ENCODE data around the gene SLC26A9. TPM values are rescaled to one million over a fixed set of nuclear protein-coding genes. Genes with fewer than 3 reads are reported as not detected.

SLC26A9 gene
- total and polyA plus RNA-seq, 9 of the 15 experiments (the other 6 are each of a cell fraction or from before 2014, with no cell fraction given): 0.03 TPM; not detected in 8

DNA sequence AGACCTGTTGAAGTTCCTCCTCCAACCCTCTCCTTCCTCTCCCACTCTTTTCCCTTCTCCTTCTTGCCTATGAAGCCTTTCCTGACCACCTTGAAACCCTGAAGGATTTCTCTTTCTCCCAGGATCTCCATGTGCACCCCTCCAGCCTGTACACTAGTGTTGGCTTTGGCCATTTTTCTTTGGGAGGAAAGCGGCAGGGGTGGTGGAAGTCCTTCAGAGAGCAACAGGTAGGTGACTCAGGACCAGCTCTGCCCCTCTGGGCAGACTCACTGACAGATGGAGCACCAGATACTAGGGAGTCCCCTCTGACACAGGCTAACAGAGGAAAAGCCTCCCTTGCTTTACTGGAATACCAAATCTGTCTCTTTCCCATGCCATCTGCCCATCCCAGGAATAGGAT, 4.6 kb downstream of the SLC26A9 start:
- POLR2A ChIA-PET: interaction anchor here (0.6 to 0.7 kb wide), 2 partner anchors 23 to 1323 kb away, joined by 3 read pairs; no protein-coding TSS in a partner anchor
- TF ChIP-seq GATAD2B (IDR thresholded peaks at IDR 0.05; ENCODE audit: borderline replicate concordance) (no peak), SOX6 (IDR thresholded peaks at IDR 0.05) (no peak), MIER1 (IDR thresholded peaks at IDR 0.05; ENCODE audit: low read depth) (no peak), BMI1 (IDR thresholded peaks at IDR 0.05; ENCODE audit: low read length) (no peak), RBM17 (IDR thresholded peaks at IDR 0.05; ENCODE audit: borderline replicate concordance, low read depth, low read length) (no peak), ETS2 (tag; IDR thresholded peaks at IDR 0.05; ENCODE audit: borderline replicate concordance, poor library complexity, severe bottlenecking) (no peak), GATAD2A (IDR thresholded peaks at IDR 0.05) (no peak), PTBP1 (IDR thresholded peaks at IDR 0.05; ENCODE audit: low read depth, low read length) (no peak), MTA1 (IDR thresholded peaks at IDR 0.05; ENCODE audit: borderline replicate concordance) (no peak), SMAD3 (CRISPR knock-in tag; conservative IDR thresholded peaks at IDR 0.05) (no peak), ZFP30 (CRISPR knock-in tag; IDR thresholded peaks at IDR 0.05; ENCODE audit: borderline replicate concordance) (no peak)
- TF ChIP-seq, protein P1, sequence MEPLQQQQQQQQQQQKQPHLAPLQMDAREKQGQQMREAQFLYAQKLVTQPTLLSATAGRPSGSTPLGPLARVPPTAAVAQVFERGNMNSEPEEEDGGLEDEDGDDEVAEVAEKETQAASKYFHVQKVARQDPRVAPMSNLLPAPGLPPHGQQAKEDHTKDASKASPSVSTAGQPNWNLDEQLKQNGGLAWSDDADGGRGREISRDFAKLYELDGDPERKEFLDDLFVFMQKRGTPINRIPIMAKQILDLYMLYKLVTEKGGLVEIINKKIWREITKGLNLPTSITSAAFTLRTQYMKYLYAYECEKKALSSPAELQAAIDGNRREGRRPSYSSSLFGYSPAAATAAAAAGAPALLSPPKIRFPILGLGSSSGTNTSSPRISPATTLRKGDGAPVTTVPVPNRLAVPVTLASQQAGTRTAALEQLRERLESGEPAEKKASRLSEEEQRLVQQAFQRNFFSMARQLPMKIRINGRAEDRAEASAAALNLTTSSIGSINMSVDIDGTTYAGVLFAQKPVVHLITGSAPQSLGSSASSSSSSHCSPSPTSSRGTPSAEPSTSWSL (CRISPR knock-in tag; IDR thresholded peaks at IDR 0.05; ENCODE audit: borderline replicate concordance): no peak
- TF ChIP-seq, protein P2, sequence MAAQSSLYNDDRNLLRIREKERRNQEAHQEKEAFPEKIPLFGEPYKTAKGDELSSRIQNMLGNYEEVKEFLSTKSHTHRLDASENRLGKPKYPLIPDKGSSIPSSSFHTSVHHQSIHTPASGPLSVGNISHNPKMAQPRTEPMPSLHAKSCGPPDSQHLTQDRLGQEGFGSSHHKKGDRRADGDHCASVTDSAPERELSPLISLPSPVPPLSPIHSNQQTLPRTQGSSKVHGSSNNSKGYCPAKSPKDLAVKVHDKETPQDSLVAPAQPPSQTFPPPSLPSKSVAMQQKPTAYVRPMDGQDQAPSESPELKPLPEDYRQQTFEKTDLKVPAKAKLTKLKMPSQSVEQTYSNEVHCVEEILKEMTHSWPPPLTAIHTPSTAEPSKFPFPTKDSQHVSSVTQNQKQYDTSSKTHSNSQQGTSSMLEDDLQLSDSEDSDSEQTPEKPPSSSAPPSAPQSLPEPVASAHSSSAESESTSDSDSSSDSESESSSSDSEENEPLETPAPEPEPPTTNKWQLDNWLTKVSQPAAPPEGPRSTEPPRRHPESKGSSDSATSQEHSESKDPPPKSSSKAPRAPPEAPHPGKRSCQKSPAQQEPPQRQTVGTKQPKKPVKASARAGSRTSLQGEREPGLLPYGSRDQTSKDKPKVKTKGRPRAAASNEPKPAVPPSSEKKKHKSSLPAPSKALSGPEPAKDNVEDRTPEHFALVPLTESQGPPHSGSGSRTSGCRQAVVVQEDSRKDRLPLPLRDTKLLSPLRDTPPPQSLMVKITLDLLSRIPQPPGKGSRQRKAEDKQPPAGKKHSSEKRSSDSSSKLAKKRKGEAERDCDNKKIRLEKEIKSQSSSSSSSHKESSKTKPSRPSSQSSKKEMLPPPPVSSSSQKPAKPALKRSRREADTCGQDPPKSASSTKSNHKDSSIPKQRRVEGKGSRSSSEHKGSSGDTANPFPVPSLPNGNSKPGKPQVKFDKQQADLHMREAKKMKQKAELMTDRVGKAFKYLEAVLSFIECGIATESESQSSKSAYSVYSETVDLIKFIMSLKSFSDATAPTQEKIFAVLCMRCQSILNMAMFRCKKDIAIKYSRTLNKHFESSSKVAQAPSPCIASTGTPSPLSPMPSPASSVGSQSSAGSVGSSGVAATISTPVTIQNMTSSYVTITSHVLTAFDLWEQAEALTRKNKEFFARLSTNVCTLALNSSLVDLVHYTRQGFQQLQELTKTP (IDR thresholded peaks at IDR 0.05; ENCODE audit: low read depth in 1 of 2, partially characterized antibody in 2 of 2): no peak
- TF ChIP-seq, protein P3, sequence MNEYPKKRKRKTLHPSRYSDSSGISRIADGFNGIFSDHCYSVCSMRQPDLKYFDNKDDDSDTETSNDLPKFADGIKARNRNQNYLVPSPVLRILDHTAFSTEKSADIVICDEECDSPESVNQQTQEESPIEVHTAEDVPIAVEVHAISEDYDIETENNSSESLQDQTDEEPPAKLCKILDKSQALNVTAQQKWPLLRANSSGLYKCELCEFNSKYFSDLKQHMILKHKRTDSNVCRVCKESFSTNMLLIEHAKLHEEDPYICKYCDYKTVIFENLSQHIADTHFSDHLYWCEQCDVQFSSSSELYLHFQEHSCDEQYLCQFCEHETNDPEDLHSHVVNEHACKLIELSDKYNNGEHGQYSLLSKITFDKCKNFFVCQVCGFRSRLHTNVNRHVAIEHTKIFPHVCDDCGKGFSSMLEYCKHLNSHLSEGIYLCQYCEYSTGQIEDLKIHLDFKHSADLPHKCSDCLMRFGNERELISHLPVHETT (CRISPR knock-in tag; conservative IDR thresholded peaks at IDR 0.05 in 1 of 2, IDR thresholded peaks at IDR 0.05 in 1 of 2): no peak
- TF ChIP-seq, protein P4, sequence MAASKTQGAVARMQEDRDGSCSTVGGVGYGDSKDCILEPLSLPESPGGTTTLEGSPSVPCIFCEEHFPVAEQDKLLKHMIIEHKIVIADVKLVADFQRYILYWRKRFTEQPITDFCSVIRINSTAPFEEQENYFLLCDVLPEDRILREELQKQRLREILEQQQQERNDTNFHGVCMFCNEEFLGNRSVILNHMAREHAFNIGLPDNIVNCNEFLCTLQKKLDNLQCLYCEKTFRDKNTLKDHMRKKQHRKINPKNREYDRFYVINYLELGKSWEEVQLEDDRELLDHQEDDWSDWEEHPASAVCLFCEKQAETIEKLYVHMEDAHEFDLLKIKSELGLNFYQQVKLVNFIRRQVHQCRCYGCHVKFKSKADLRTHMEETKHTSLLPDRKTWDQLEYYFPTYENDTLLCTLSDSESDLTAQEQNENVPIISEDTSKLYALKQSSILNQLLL (CRISPR knock-in tag; IDR thresholded peaks at IDR 0.05; ENCODE audit: borderline replicate concordance): no peak

More for the DNA sequence above, 4.6 kb downstream of the SLC26A9 start:
- FAIRE-seq: no peak
- DNase-seq (ENCODE audit: extremely low read depth in 1 of 4, low spot score in 3 of 4): no peak
- Histone ChIP-seq H3K9me3 (replicated peaks; ENCODE audit: control insufficient read depth, insufficient read depth, low read depth, low read length) (no peaks in the 10 kb centered on the region), H2AFZ (ENCODE audit: low read depth, low read length) (no peak overlapping the region), H3K79me2 (ENCODE audit: control insufficient read depth, insufficient read depth, low read length) (no peaks in the 10 kb centered on the region), H3K27ac (ENCODE audit: extremely low read depth, low read depth, low read length) (no peak overlapping the region), H3K27me3 (ENCODE audit: control insufficient read depth in 2 of 2, insufficient read depth in 2 of 2, low read length in 2 of 2) (peaks cover 31 to 82% of the 10 kb centered on the region in 2 experiments), H4K20me1 (replicated peaks; ENCODE audit: control insufficient read depth, insufficient read depth, low read length) (peaks cover 12% of the 10 kb centered on the region; the same call in 1 of the 2 replicates), H3K9ac (ENCODE audit: insufficient read depth in 1 of 2, low read depth in 2 of 2, low read length in 2 of 2) (no peak overlapping the region), H3K9me1 (ENCODE audit: control insufficient read depth, insufficient read depth, low read length) (no peaks in the 10 kb centered on the region), H3K4me1 (replicated peaks in 1 of 2; ENCODE audit: control insufficient read depth in 2 of 2, insufficient read depth in 2 of 2, low read length in 2 of 2) (peaks cover 3 to 7% of the 10 kb centered on the region in 2 experiments; a peak in 3 of 5 replicates), H3K4me3 (no peak overlapping the region), H3K4me2 (ENCODE audit: insufficient read depth, low read length) (no peak overlapping the region), H3K36me3 (ENCODE audit: control insufficient read depth, insufficient read depth, low read length) (no peaks in the 10 kb centered on the region)
- ATAC-seq: no peak
- 0% methylated on average over 1 of the region's 1 CpG for WGBS (ENCODE audit: insufficient coverage, low coverage, missing lambda C conversion rate)
- BruUV-seq (replicated peaks): no TSS peak
- CTCF ChIA-PET (ENCODE audit: low intra/inter-chr PET ratio): no interaction called here
- in situ Hi-C loops (cut with MboI) (no loop called here), intact Hi-C loops (cut with micrococcal nuclease) (no loop called here)
